Measurements from ENCODE around the gene CTSH.

CTSH gene

GRCh38 chr15:78990278-78990677 is 45.4 kb upstream of the CTSH start:
- ChIA-PET POLR2A (no interaction called here), CTCF (interaction anchor here (1.2 to 2.9 kb wide), 3 partner anchors 8 to 17 kb away, joined by 3 to 14 read pairs (median 4); no protein-coding TSS in a partner anchor)
- Histone ChIP-seq H3K4me1 (ENCODE audit: control extremely low read depth in 1 of 4, control insufficient read depth in 4 of 4, insufficient read depth in 4 of 4, low read length in 3 of 4) (peaks cover 0 to 53% (median 13%) of the 10 kb centered on the region in 4 experiments), H3K27ac (ENCODE audit: insufficient read depth in 1 of 2, low read depth in 1 of 2, low read length in 2 of 2, poor library complexity in 1 of 2, severe bottlenecking in 2 of 2) (no peak overlapping the region), H3K27me3 (replicated peaks in 2 of 5; ENCODE audit: control insufficient read depth in 4 of 5, insufficient read depth in 5 of 5, low read length in 4 of 5) (no peaks in the 10 kb centered on the region), H3K9me3 (ENCODE audit: control extremely low read depth in 1 of 5, control insufficient read depth in 4 of 5, insufficient read depth in 2 of 5, low read depth in 1 of 5, low read length in 4 of 5) (no peaks in the 10 kb centered on the region), H3K4me3 (ENCODE audit: control insufficient read depth in 1 of 7, extremely low read depth in 1 of 7, insufficient read depth in 4 of 7, low read depth in 2 of 7, low read length in 6 of 7) (no peak overlapping the region), H3K36me3 (ENCODE audit: control insufficient read depth in 4 of 4, insufficient read depth in 4 of 4, low read length in 3 of 4) (no peaks in the 10 kb centered on the region)
- WGBS (ENCODE audit: insufficient coverage), result 75% methylated on average over 1 of the region's 1 CpG
- no peak for DNase-seq

- CTCF ChIA-PET, result interaction anchor here (1.2 to 2.9 kb wide), 6 partner anchors 8 to 81 kb away, joined by 3 to 15 read pairs (median 4); no protein-coding TSS in a partner anchor
- H3K4me1 ChIP-seq (ENCODE audit: control extremely low read depth in 1 of 4, control insufficient read depth in 4 of 4, insufficient read depth in 4 of 4, low read length in 3 of 4), result peaks cover 0 to 53% (median 13%) of the 10 kb centered on the region in 4 experiments
- WGBS (ENCODE audit: insufficient coverage), result 94% methylated on average over 9 of the region's 9 CpGs
- no peak overlapping the region for H3K4me3 ChIP-seq (ENCODE audit: control insufficient read depth in 1 of 7, extremely low read depth in 1 of 7, insufficient read depth in 4 of 7, low read depth in 2 of 7, low read length in 6 of 7)
- H3K36me3 ChIP-seq (ENCODE audit: control insufficient read depth in 4 of 4, insufficient read depth in 4 of 4, low read length in 3 of 4), result no peaks in the 10 kb centered on the region
- H3K9me3 ChIP-seq (ENCODE audit: control extremely low read depth in 1 of 5, control insufficient read depth in 4 of 5, insufficient read depth in 2 of 5, low read depth in 1 of 5, low read length in 4 of 5), result no peaks in the 10 kb centered on the region
- no peak overlapping the region for H3K27ac ChIP-seq (ENCODE audit: insufficient read depth in 1 of 2, low read depth in 1 of 2, low read length in 2 of 2, poor library complexity in 1 of 2, severe bottlenecking in 2 of 2)
- DNase-seq, result no peak
- POLR2A ChIA-PET, result no interaction called here
- no peaks in the 10 kb centered on the region for H3K27me3 ChIP-seq (replicated peaks in 2 of 5; ENCODE audit: control insufficient read depth in 4 of 5, insufficient read depth in 5 of 5, low read length in 4 of 5)
Measured at GRCh38 chr15:78989701-78990240, 44.9 kb upstream of the CTSH start.

GRCh38 chr15:78988361-78988911 is 43.6 kb upstream of the CTSH start:
- no peak overlapping the region for H3K4me3 ChIP-seq (ENCODE audit: control insufficient read depth in 1 of 7, extremely low read depth in 1 of 7, insufficient read depth in 4 of 7, low read depth in 2 of 7, low read length in 6 of 7)
- CTCF ChIA-PET, result interaction anchor here (1.1 to 2.9 kb wide), 7 partner anchors 9 to 155 kb away, joined by 3 to 15 read pairs (median 5); no protein-coding TSS in a partner anchor

DNA sequence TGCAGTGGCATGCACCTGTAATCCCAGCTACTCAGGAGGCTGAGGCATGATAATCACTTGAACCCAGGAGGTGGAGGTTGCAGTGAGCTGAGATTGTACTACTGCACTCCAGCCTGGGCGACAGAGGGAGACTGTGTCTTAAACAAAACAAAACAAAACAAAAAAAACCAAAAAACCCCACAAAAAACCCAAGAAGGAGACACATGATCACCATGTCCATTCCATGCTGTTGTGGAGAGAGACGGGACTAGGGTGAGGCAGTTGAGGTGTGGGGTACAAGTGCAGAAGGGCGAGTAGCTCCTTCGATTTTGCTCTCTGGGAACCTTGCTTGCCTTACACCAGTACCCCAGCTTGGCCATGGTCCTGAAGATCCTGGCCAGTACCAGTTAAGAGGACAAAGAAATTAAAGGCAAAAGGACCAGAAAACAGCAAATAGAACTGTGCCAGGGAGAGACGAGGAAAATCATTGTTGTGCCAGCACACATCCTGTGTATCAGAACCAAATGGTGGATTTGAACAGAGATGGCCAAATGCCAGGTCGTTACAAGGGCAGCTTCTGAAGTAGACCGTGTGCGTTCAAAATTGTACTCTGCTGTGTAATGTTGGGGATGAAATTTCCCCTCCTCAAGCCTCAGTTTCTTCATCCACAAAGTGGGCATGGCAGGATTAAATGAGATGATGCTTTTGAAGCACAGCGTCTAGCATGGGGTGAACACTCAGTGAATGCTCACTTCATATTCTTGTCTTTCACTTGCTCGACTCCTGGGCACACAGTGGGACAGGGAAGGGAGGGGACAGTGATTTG is 42.9 kb upstream of the CTSH start:
- Histone ChIP-seq H3K9me3 (ENCODE audit: control extremely low read depth in 1 of 5, control insufficient read depth in 4 of 5, insufficient read depth in 2 of 5, low read depth in 1 of 5, low read length in 4 of 5) (no peaks in the 10 kb centered on the region), H3K27ac (ENCODE audit: insufficient read depth in 1 of 2, low read depth in 1 of 2, low read length in 2 of 2, poor library complexity in 1 of 2, severe bottlenecking in 2 of 2) (no peak overlapping the region), H3K4me1 (ENCODE audit: control extremely low read depth in 1 of 4, control insufficient read depth in 4 of 4, insufficient read depth in 4 of 4, low read length in 3 of 4) (peaks cover 0 to 34% (median 13%) of the 10 kb centered on the region in 4 experiments), H3K27me3 (replicated peaks in 2 of 5; ENCODE audit: control insufficient read depth in 4 of 5, insufficient read depth in 5 of 5, low read length in 4 of 5) (no peaks in the 10 kb centered on the region), H3K4me3 (ENCODE audit: control insufficient read depth in 1 of 7, extremely low read depth in 1 of 7, insufficient read depth in 4 of 7, low read depth in 2 of 7, low read length in 6 of 7) (no peak overlapping the region), H3K36me3 (ENCODE audit: control insufficient read depth in 4 of 4, insufficient read depth in 4 of 4, low read length in 3 of 4) (no peaks in the 10 kb centered on the region)
- ChIA-PET POLR2A (no interaction called here), CTCF (interaction anchor here (1.2 to 2.9 kb wide), 4 partner anchors 8 to 19 kb away, joined by 4 to 15 read pairs (median 10); no protein-coding TSS in a partner anchor)
- WGBS (ENCODE audit: insufficient coverage), result 87% methylated on average over 7 of the region's 10 CpGs
- DNase-seq, result peak in 1 of 3 donors; percentile 2

More at GRCh38 chr15:78988361-78988911, 43.6 kb upstream of the CTSH start:
- Histone ChIP-seq H3K36me3 (ENCODE audit: control insufficient read depth in 4 of 4, insufficient read depth in 4 of 4, low read length in 3 of 4) (no peaks in the 10 kb centered on the region), H3K27ac (ENCODE audit: insufficient read depth in 1 of 2, low read depth in 1 of 2, low read length in 2 of 2, poor library complexity in 1 of 2, severe bottlenecking in 2 of 2) (no peak overlapping the region), H3K27me3 (replicated peaks in 2 of 5; ENCODE audit: control insufficient read depth in 4 of 5, insufficient read depth in 5 of 5, low read length in 4 of 5) (no peaks in the 10 kb centered on the region), H3K4me1 (ENCODE audit: control extremely low read depth in 1 of 4, control insufficient read depth in 4 of 4, insufficient read depth in 4 of 4, low read length in 3 of 4) (peaks cover 0 to 41% (median 13%) of the 10 kb centered on the region in 4 experiments), H3K9me3 (ENCODE audit: control extremely low read depth in 1 of 5, control insufficient read depth in 4 of 5, insufficient read depth in 2 of 5, low read depth in 1 of 5, low read length in 4 of 5) (no peaks in the 10 kb centered on the region)
- 0% methylated on average over 1 of the region's 7 CpGs for WGBS (ENCODE audit: insufficient coverage)
- peak; percentile 72 to 95 (median 87) for DNase-seq
- POLR2A ChIA-PET, result no interaction called here

DNA sequence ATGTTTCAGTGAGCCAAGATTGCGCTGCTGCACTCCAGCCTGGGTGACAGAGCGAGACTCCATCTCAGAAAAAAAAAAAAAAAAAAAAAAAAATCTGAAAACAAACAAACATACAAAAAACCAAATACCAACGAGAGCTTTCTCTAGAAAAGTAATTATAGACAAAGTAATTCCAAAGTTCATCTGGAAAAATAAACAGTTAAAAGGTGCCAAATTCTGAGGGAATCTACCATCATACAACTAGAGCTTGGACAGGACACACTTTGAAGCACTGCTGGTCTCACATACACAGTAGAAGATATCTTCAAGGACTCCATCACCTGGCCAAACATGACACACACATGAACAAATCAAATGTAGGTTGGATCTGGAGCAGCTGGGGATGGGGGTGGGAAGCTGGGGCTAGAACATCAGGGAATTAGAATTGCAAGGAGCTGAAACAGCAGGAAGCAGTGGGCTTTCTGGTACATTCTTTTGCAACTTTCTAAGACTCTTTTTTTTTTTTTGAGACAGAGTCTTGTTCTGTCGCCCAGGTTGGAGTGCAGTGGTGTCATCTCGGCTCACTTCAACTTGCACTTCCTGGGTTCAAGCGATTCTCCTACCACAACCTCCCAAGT is 41.1 kb upstream of the CTSH start:
- no CpG with 5 or more reads among the region's 6 CpGs for WGBS (ENCODE audit: insufficient coverage)
- Histone ChIP-seq H3K27ac (ENCODE audit: insufficient read depth in 1 of 2, low read depth in 1 of 2, low read length in 2 of 2, poor library complexity in 1 of 2, severe bottlenecking in 2 of 2) (no peak overlapping the region), H3K9me3 (ENCODE audit: control extremely low read depth in 1 of 5, control insufficient read depth in 4 of 5, insufficient read depth in 2 of 5, low read depth in 1 of 5, low read length in 4 of 5) (no peaks in the 10 kb centered on the region), H3K36me3 (ENCODE audit: control insufficient read depth in 4 of 4, insufficient read depth in 4 of 4, low read length in 3 of 4) (no peaks in the 10 kb centered on the region), H3K4me3 (ENCODE audit: control insufficient read depth in 1 of 7, extremely low read depth in 1 of 7, insufficient read depth in 4 of 7, low read depth in 2 of 7, low read length in 6 of 7) (no peak overlapping the region), H3K4me1 (ENCODE audit: control extremely low read depth in 1 of 4, control insufficient read depth in 4 of 4, insufficient read depth in 4 of 4, low read length in 3 of 4) (peaks cover 0 to 41% (median 13%) of the 10 kb centered on the region in 4 experiments), H3K27me3 (replicated peaks in 2 of 5; ENCODE audit: control insufficient read depth in 4 of 5, insufficient read depth in 5 of 5, low read length in 4 of 5) (no peaks in the 10 kb centered on the region)
- no peak for DNase-seq
- CTCF ChIA-PET, result interaction anchor here (1.1 to 1.3 kb wide), 2 partner anchors 11 to 17 kb away, joined by 3 to 5 read pairs; no protein-coding TSS in a partner anchor
- POLR2A ChIA-PET, result no interaction called here

DNA sequence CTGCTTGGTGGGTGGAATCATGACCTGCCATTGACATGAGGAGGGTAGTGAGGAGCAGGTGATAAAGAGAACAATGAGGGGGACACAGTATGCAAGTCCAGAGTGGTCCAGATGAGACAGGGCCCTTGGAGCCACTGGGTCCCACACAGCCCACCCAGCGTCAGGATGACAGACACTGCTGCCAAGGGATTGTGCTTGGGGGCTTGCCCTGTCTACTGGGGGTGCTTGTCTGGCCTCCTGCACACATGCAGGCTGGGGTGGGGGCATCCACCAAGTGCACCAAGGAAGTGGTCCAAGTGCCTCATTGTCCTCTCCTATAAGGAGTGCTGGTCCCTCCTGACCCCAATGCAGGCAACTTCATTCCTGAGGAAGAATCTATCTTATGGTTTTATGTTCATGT is 39.2 kb upstream of the CTSH start:
- CTCF ChIA-PET, result no interaction called here
- Histone ChIP-seq H3K27ac (ENCODE audit: insufficient read depth in 1 of 2, low read depth in 1 of 2, low read length in 2 of 2, poor library complexity in 1 of 2, severe bottlenecking in 2 of 2) (no peak overlapping the region), H3K9me3 (ENCODE audit: control extremely low read depth in 1 of 5, control insufficient read depth in 4 of 5, insufficient read depth in 2 of 5, low read depth in 1 of 5, low read length in 4 of 5) (no peaks in the 10 kb centered on the region), H3K4me3 (ENCODE audit: control insufficient read depth in 1 of 7, extremely low read depth in 1 of 7, insufficient read depth in 4 of 7, low read depth in 2 of 7, low read length in 6 of 7) (no peak overlapping the region), H3K27me3 (replicated peaks in 2 of 5; ENCODE audit: control insufficient read depth in 4 of 5, insufficient read depth in 5 of 5, low read length in 4 of 5) (no peaks in the 10 kb centered on the region), H3K36me3 (ENCODE audit: control insufficient read depth in 4 of 4, insufficient read depth in 4 of 4, low read length in 3 of 4) (no peaks in the 10 kb centered on the region), H3K4me1 (ENCODE audit: control extremely low read depth in 1 of 4, control insufficient read depth in 4 of 4, insufficient read depth in 4 of 4, low read length in 3 of 4) (peaks cover 0 to 34% (median 10%) of the 10 kb centered on the region in 4 experiments)
- WGBS (ENCODE audit: insufficient coverage), result 88% methylated on average over 1 of the region's 1 CpG
- DNase-seq, result no peak
- POLR2A ChIA-PET, result no interaction called here
